Activated T-cell treated with anti-CD3 and anti-CD28 coated beads, Interleukin-2, amount 50 U/mL, for 72 hours (primary cell): Measurements from ENCODE around the gene HIGD2A. TPM values are rescaled to one million over a fixed set of nuclear protein-coding genes. Genes with fewer than 3 reads are reported as not detected.
A peak's percentile ranks its signal among the peaks of the same experiment; 100 is the strongest.

ENCODE experiments used
- ATAC-seq, 2 donors: fragments of 150-1000 bp; cut with Tn5 transposase; replicated peaks in 1 of 2; 2 replicates each; pipeline ENCODE4 v1.10.0; 2021; ENCODE audit warnings: moderate library complexity in 2 of 2, mild to moderate bottlenecking in 1 of 2
- DNase-seq, 2 donors: peaks; one replicate each; pipeline ENCODE4 v3.0.0; 2021 to 2022; ENCODE audit warnings: mixed read lengths in 1 of 2
- H3K27ac Mint-ChIP-seq: one replicate; pipeline ENCODE4 v1.8.0; 2022; ENCODE audit warnings: mild to moderate bottlenecking, moderate library complexity, mixed read lengths
- H3K27me3 Mint-ChIP-seq: one replicate; pipeline ENCODE4 v1.8.0; 2022; ENCODE audit warnings: low read depth, mixed read lengths
- H3K36me3 Mint-ChIP-seq, 2 donors: one replicate each; pipeline ENCODE4 v1.8.0; 2022; ENCODE audit warnings: mixed read lengths in 2 of 2, mild to moderate bottlenecking in 1 of 2; ENCODE audit not compliant: insufficient read depth in 2 of 2
- H3K4me1 Mint-ChIP-seq: one replicate; pipeline ENCODE4 v1.8.0; 2022; ENCODE audit warnings: low read depth, mixed read lengths
- H3K4me3 Mint-ChIP-seq, 2 donors: one replicate each; pipeline ENCODE4 v1.8.0; 2022; ENCODE audit warnings: mild to moderate bottlenecking in 2 of 2, mixed read lengths in 2 of 2, moderate library complexity in 2 of 2
- H3K9me3 Mint-ChIP-seq, 2 donors: one replicate each; pipeline ENCODE4 v1.8.0; 2022; ENCODE audit warnings: mixed read lengths in 2 of 2
- total RNA-seq, 2 donors: library from RNA; stranded (reverse); gene quantifications; one replicate each; pipeline ENCODE4 v1.2.3, GENCODE V29; 2022

The HIGD2A gene
- total RNA-seq, 2 donors from 2014 or later = 109 to 135 TPM

DNA sequence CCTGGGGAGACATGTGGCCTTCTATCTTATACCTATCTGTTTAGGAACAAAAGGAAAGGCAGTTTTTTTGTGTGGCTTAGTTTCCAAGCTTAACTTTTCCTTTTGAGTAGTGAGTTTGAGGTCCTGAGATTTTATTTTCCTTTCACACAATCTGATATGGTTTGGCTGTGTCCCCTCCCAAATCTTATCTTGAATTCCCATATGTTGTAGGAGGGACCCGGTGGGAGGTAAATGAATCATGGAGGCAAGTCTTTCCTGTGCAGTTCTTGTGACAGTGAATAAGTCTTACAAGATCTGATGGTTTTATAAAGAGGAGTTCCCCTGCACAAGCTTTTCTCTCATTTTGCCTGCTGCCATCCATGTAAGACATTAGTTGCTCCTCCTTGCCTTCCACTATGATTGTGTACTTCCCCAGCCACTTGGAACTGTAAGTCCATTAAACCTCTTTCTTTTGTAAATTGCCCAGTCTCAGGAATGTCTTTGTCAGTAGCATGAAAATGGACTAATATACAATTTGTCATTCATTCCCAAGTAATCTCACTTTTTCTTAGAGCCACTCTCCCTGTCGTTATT is 32.5 kb downstream of the HIGD2A start:
- ATAC-seq = no peak
- H3K9me3 Mint-ChIP-seq = peaks cover 0 to 4% of the 10 kb centered on the region in 2 donors
- peaks cover 9% of the 10 kb centered on the region for H3K4me1 Mint-ChIP-seq
- DNase-seq = no peak
- H3K4me3 Mint-ChIP-seq = no peak overlapping the region
- no peak overlapping the region for H3K27ac Mint-ChIP-seq
- H3K27me3 Mint-ChIP-seq = no peaks in the 10 kb centered on the region
- peaks cover 0 to 6% of the 10 kb centered on the region in 2 donors for H3K36me3 Mint-ChIP-seq

GRCh38 chr5:176424181-176424580 is 35.6 kb downstream of the HIGD2A start:
- no peak for ATAC-seq
- Mint-ChIP-seq H3K4me1 (no peaks in the 10 kb centered on the region), H3K27ac (no peak overlapping the region), H3K36me3 (peaks cover 0 to 6% of the 10 kb centered on the region in 2 donors), H3K4me3 (no peak overlapping the region), H3K27me3 (no peaks in the 10 kb centered on the region), H3K9me3 (peaks cover 0 to 4% of the 10 kb centered on the region in 2 donors)
- no peak for DNase-seq

GRCh38 chr5:176425138-176425537 is 36.6 kb downstream of the HIGD2A start:
- H3K27me3 Mint-ChIP-seq = no peaks in the 10 kb centered on the region
- ATAC-seq (no peak), DNase-seq (no peak)
- peaks cover 0 to 6% of the 10 kb centered on the region in 2 donors for H3K36me3 Mint-ChIP-seq
- H3K27ac Mint-ChIP-seq = no peak overlapping the region
- H3K9me3 Mint-ChIP-seq = peaks cover 0 to 4% of the 10 kb centered on the region in 2 donors
- no peak overlapping the region for H3K4me3 Mint-ChIP-seq
- no peaks in the 10 kb centered on the region for H3K4me1 Mint-ChIP-seq

GRCh38 chr5:176425791-176426190 is 37.2 kb downstream of the HIGD2A start:
- Mint-ChIP-seq H3K4me3 (no peak overlapping the region), H3K27ac (no peak overlapping the region), H3K36me3 (peaks cover 0 to 6% of the 10 kb centered on the region in 2 donors), H3K27me3 (no peaks in the 10 kb centered on the region), H3K9me3 (peaks cover 0 to 4% of the 10 kb centered on the region in 2 donors), H3K4me1 (no peaks in the 10 kb centered on the region)
- ATAC-seq (no peak), DNase-seq (no peak)

GRCh38 chr5:176426876-176427275 is 38.3 kb downstream of the HIGD2A start:
- Mint-ChIP-seq H3K27ac (no peak overlapping the region), H3K27me3 (peaks cover 4% of the 10 kb centered on the region), H3K9me3 (no peaks in the 10 kb centered on the region), H3K4me3 (no peak overlapping the region), H3K36me3 (peaks cover 0 to 1% of the 10 kb centered on the region in 2 donors), H3K4me1 (no peaks in the 10 kb centered on the region)
- no peak for DNase-seq
- no peak for ATAC-seq

DNA sequence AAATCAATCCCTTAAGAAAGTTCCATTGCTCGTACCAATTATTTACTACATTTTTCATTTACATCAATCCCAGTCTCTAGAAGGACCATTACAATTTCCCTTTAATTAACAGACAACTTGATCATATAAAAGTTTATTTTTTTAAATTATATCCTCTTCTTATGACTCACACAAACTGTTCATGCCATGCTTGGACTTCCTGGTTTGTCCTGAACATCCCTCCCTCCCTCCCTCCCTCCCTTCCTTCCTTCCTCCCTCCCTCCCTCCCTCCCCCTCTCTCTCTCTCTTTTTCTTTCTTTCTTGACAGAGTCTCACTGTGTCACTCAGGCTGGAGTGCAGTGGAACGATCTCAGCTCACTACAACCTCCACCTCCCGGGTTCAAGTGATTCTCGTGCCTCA is 39.4 kb downstream of the HIGD2A start:
- Mint-ChIP-seq H3K27me3 (peaks cover 7% of the 10 kb centered on the region), H3K36me3 (peaks cover 1 to 3% of the 10 kb centered on the region in 2 donors)
- ATAC-seq = no peak

DNA sequence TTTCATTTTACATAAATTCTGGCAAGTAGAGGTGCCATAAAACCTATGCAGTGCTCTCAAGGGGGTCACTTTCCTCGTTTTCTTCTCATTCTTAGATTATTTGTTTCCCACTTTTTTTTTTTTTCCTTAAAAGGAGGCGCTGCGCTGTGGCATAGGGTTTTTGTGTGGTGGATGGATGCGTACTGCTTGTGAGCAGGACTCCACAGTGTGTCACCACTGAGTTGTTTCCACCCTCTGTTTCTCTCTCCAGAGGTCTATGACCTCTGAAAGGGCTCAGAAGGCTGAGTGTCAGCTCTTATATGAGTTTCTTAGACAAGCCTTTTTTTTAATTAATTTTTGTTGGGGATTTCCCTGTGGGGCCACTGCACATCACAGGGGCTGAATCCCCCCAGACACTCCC is 41.4 kb downstream of the HIGD2A start:
- no peak overlapping the region for H3K27ac Mint-ChIP-seq
- no peak for ATAC-seq
- H3K4me1 Mint-ChIP-seq = no peaks in the 10 kb centered on the region
- H3K27me3 Mint-ChIP-seq = peaks cover 7% of the 10 kb centered on the region
- no peak for DNase-seq
- no peak overlapping the region for H3K4me3 Mint-ChIP-seq
- peaks cover 1 to 3% of the 10 kb centered on the region in 2 donors for H3K36me3 Mint-ChIP-seq
- H3K9me3 Mint-ChIP-seq = no peaks in the 10 kb centered on the region

More for the DNA sequence above, 39.4 kb downstream of the HIGD2A start:
- Mint-ChIP-seq H3K4me1 (no peaks in the 10 kb centered on the region), H3K9me3 (no peaks in the 10 kb centered on the region), H3K27ac (no peak overlapping the region), H3K4me3 (no peak overlapping the region)
- no peak for DNase-seq

DNA sequence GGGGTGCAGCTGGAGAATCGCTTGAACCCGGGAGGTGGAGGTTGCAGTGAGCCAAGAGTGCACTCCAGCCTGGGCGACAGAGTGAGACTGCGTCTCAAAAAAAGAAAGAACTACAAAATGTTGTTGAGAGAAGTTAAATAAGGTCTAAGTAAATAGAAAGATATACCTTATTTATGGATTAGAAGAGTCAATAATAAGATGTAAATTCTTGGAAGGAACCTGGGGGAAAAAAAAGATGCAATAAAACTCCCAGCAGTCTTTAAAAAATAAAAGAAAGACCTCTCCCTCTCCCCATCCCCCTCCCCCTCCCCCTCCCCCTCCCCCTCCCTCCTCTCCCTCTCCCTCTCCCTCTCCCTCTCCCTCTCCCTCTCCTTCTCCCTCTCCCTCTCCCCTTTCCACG is 44.2 kb downstream of the HIGD2A start:
- ATAC-seq (no peak), DNase-seq (no peak)
- no peak overlapping the region for H3K27ac Mint-ChIP-seq
- no peak overlapping the region for H3K4me3 Mint-ChIP-seq
- peaks cover 11% of the 10 kb centered on the region for H3K4me1 Mint-ChIP-seq
- peaks cover 7% of the 10 kb centered on the region for H3K27me3 Mint-ChIP-seq
- H3K9me3 Mint-ChIP-seq = no peaks in the 10 kb centered on the region
- H3K36me3 Mint-ChIP-seq = peaks cover 0 to 3% of the 10 kb centered on the region in 2 donors

- H3K4me1 Mint-ChIP-seq = peaks cover 11% of the 10 kb centered on the region
- H3K4me3 Mint-ChIP-seq = peak overlapping the region; percentile 58 to 83
- peaks cover 5% of the 10 kb centered on the region for H3K27me3 Mint-ChIP-seq
- DNase-seq = no peak
- peak overlapping the region; percentile 27 for H3K27ac Mint-ChIP-seq
- H3K36me3 Mint-ChIP-seq = peaks cover 0 to 3% of the 10 kb centered on the region in 2 donors
- ATAC-seq = peak; percentile 45 to 57
- H3K9me3 Mint-ChIP-seq = no peaks in the 10 kb centered on the region
Measured at GRCh38 chr5:176436656-176437055, 48.1 kb downstream of the HIGD2A start.

DNA sequence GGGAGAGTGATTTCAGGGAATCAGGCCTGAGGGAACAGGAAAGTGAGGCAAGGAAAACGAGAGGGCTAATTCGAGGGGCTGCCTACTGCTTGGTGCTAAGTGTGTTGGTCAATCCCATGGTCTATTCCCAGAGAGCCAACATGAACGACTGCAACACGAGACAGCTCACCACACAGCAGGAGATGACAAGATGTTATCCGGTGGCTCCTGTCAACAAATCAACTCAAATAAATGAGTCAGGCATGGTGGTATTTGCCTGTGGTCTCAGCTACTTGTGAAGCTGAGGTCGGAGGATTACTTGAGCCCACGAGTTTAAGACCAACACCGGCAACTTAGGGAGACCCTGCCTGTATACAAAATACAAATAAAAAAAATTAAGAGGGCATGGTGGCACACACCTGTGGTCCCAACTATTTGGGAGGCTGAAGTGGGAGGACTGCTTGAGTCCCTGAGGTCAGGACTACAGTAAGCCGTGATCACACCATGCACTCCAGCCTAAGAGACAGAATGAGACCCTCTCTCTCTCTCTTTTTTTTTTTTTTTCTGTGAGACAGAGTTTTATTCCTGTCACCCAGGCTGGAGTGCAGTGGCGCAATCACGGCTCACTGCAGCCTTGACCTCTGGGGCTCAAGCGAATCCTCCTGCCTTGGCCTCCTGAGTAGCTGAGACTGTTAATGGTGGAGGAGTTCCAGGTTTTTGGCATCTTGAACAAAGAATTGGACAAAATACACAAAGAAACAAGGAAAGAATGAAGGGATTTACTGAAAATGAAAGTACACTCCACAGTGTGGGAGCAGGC is 50.6 kb downstream of the HIGD2A start:
- no peaks in the 10 kb centered on the region for H3K36me3 Mint-ChIP-seq
- no peak for ATAC-seq
- peaks cover 11% of the 10 kb centered on the region for H3K4me1 Mint-ChIP-seq
- H3K9me3 Mint-ChIP-seq = no peaks in the 10 kb centered on the region
- no peak overlapping the region for H3K4me3 Mint-ChIP-seq
- no peak for DNase-seq
- no peak overlapping the region for H3K27ac Mint-ChIP-seq
- peaks cover 6% of the 10 kb centered on the region for H3K27me3 Mint-ChIP-seq

Other genes with a start within 250 kb of the HIGD2A start
- gene SIMC1, start 150.3 kb upstream of the HIGD2A start, total RNA-seq = 10 to 100 TPM; 23.2 to 25.5 TPM
- gene KIAA1191, start 27.0 kb upstream of the HIGD2A start, total RNA-seq = 10 to 100 TPM; 56.7 to 59.0 TPM
- 10 to 100 TPM in 1 of 2 donors, 1 to 10 TPM in 1; 7.5 to 14.0 TPM for gene ARL10, start 23.3 kb upstream of the HIGD2A start, total RNA-seq
- gene NOP16, start 153 bp upstream of the HIGD2A start, total RNA-seq = 10 to 100 TPM; 41.8 to 42.3 TPM
- 10 to 100 TPM; 38.1 to 41.9 TPM for gene CLTB, start 27.8 kb downstream of the HIGD2A start, total RNA-seq
- gene FAF2, start 59.6 kb downstream of the HIGD2A start, total RNA-seq = 10 to 100 TPM; 44.8 to 45.0 TPM
- gene RNF44, start 148.7 kb downstream of the HIGD2A start, total RNA-seq = 10 to 100 TPM; 93.0 to 93.6 TPM
- under 1 TPM; 0.67 to 0.81 TPM for gene CDHR2, start 160.6 kb downstream of the HIGD2A start, total RNA-seq
- 1 to 10 TPM; 1.4 to 2.0 TPM for gene GPRIN1, start 221.4 kb downstream of the HIGD2A start, total RNA-seq
- gene SNCB, start 241.8 kb downstream of the HIGD2A start, total RNA-seq = under 1 TPM in 1 of 2 donors, not detected in 1; 0.81 TPM
- gene EIF4E1B, start 241.9 kb downstream of the HIGD2A start, total RNA-seq = not detected